A549 (cell line): ENCODE results near the gene MYO18A. TPM values are rescaled to one million over a fixed set of nuclear protein-coding genes. Genes with fewer than 3 reads are reported as not detected.
A peak's percentile ranks its signal among the peaks of the same experiment; 100 is the strongest.

ENCODE experiments used
- ATAC-seq, 2 experiments: fragments of 200-7000 bp in 1 of 2; fragments of >200 bp in 1 of 2; cut with Nextera tagmentation in 1 of 2; cut with Tn5 transposase in 1 of 2; 3 replicates each; pipeline versions ENCODE4 v1.8.0 to v1.9.1; 2018 to 2020; ENCODE audit warnings: mild to moderate bottlenecking in 1 of 2, moderate library complexity in 1 of 2
- CTCF ChIA-PET: fragments of 300-600 bp; sonication (Branson Sonifier 250); formaldehyde crosslinking; extraction: SDS; loops from one replicate; lab custom pipeline; 2021; ENCODE audit warnings: antibody characterized with exemption, inconsistent platforms; lab: Yijun Ruan, JAX
- POLR2A ChIA-PET: fragments of 350-600 bp; formaldehyde crosslinking; extraction: SDS; loops from one replicate; lab custom pipeline; 2021; ENCODE audit warnings: antibody characterized with exemption, inconsistent platforms; lab: Yijun Ruan, JAX
- DNase-seq, 2 experiments: peaks; one replicate each; pipeline versions ENCODE4 v3.0.0 to v3.0.0-alpha.2; 2011 to 2016; ENCODE audit warnings: low read depth in 1 of 2, low spot score in 1 of 2
- FAIRE-seq: peaks from 2 replicates; lab custom pipeline; 2011; peaks lifted over from hg19 to GRCh38; lab: Jason Lieb, UNC
- H3K27ac ChIP-seq, 2 experiments: fragments of >200 bp; sonication (Bioruptor Twin); formaldehyde crosslinking; 3 replicates each; pipeline ENCODE4 v1.5.1; 2016 to 2017
- H3K4me1 ChIP-seq: fragments of >200 bp; sonication (Bioruptor Twin); formaldehyde crosslinking; 3 replicates; pipeline ENCODE4 v1.6.1; 2016
- H3K4me2 ChIP-seq: fragments of >200 bp; sonication (Bioruptor Twin); formaldehyde crosslinking; 3 replicates; pipeline ENCODE4 v1.6.1; 2016
- H3K4me3 ChIP-seq: fragments of >200 bp; sonication (Bioruptor Twin); formaldehyde crosslinking; 3 replicates; pipeline ENCODE4 v1.5.1; 2016
- H3K9me3 ChIP-seq: fragments of >200 bp; sonication (Bioruptor Twin); formaldehyde crosslinking; 3 replicates; pipeline ENCODE4 v1.6.1; 2016
- CBX2 ChIP-seq: fragments of 200-600 bp; sonication (generic); IDR thresholded peaks from 2 replicates; pipeline ENCODE4 v1.6.1; 2016; ENCODE audit warnings: low read depth, mild to moderate bottlenecking, borderline replicate concordance
- CBX8 ChIP-seq: fragments of 200-600 bp; sonication (generic); IDR thresholded peaks from 2 replicates; pipeline ENCODE4 v1.6.1; 2016
- CHD2 ChIP-seq: fragments of 150-350 bp; IDR thresholded peaks from 2 replicates; pipeline ENCODE4 v1.6.1; 2014; ENCODE audit warnings: low read length; ENCODE audit not compliant: partially characterized antibody
- CHD4 ChIP-seq: fragments of 200-600 bp; sonication (generic); IDR thresholded peaks from 2 replicates; pipeline ENCODE4 v1.6.1; 2016; ENCODE audit warnings: antibody characterized with exemption, mild to moderate bottlenecking, borderline replicate concordance
- EHF ChIP-seq: fragments of 250-450 bp; sonication (Bioruptor Pico); IDR thresholded peaks from 2 replicates; pipeline ENCODE4 v1.5.0; 2020; ENCODE audit warnings: mild to moderate bottlenecking
- ESRRA ChIP-seq: fragments of 150-350 bp; IDR thresholded peaks from 2 replicates; pipeline ENCODE4 v1.6.1; 2014; ENCODE audit warnings: mild to moderate bottlenecking, low read length, borderline replicate concordance
- FOSL2 ChIP-seq, 2 experiments: fragments of 450-650 bp in 1 of 2; fragments of >200 bp in 1 of 2; sonication (Bioruptor Twin) in 1 of 2; formaldehyde crosslinking; IDR thresholded peaks; 2 replicates each; pipeline versions ENCODE4 v1.5.0 to v1.6.1; 2016 to 2020; ENCODE audit warnings: mild to moderate bottlenecking in 1 of 2, moderate library complexity in 1 of 2
- FOXS1 ChIP-seq: fragments of 250-450 bp; sonication (Bioruptor Pico); IDR thresholded peaks from 2 replicates; pipeline ENCODE4 v1.5.0; 2020; ENCODE audit warnings: mild to moderate bottlenecking, moderate library complexity
- HOXB13 ChIP-seq: fragments of 250-450 bp; sonication (Bioruptor Pico); IDR thresholded peaks from 2 replicates; pipeline ENCODE4 v1.5.0; 2020; ENCODE audit warnings: low read depth, mild to moderate bottlenecking, moderate library complexity
- HOXB5 ChIP-seq: fragments of 250-450 bp; sonication (Bioruptor Pico); IDR thresholded peaks from 2 replicates; pipeline ENCODE4 v1.5.0; 2020; ENCODE audit warnings: mild to moderate bottlenecking, moderate library complexity
- KDM1A ChIP-seq: fragments of 200-600 bp; sonication (generic); IDR thresholded peaks from 2 replicates; pipeline ENCODE4 v1.6.1; 2016; ENCODE audit warnings: low read depth, mild to moderate bottlenecking
- MAFK ChIP-seq: fragments of 450-650 bp; IDR thresholded peaks from 2 replicates; pipeline ENCODE4 v1.6.1; 2014; ENCODE audit not compliant: partially characterized antibody
- NPAS2 ChIP-seq: fragments of 250-450 bp; sonication (Bioruptor Pico); IDR thresholded peaks from 2 replicates; pipeline ENCODE4 v1.8.0; 2022; ENCODE audit warnings: mild to moderate bottlenecking, moderate library complexity, borderline replicate concordance
- RAD21 ChIP-seq, 2 experiments: fragments of >200 bp in 1 of 2; sonication (Bioruptor Twin) in 1 of 2; formaldehyde crosslinking in 1 of 2; IDR thresholded peaks in 1 of 2; conservative IDR thresholded peaks in 1 of 2; 2 replicates in 1 of 2; 3 replicates in 1 of 2; pipeline ENCODE4 v1.6.1; 2012 to 2018; ENCODE audit warnings: inconsistent platforms in 1 of 2
- SMC3 ChIP-seq: fragments of >200 bp; sonication (Bioruptor Twin); formaldehyde crosslinking; IDR thresholded peaks from 3 replicates; pipeline ENCODE4 v1.6.1; 2018; ENCODE audit warnings: inconsistent platforms
- ZFP36 ChIP-seq: fragments of 450-650 bp; IDR thresholded peaks from 2 replicates; pipeline ENCODE4 v1.6.1; 2014; ENCODE audit warnings: borderline replicate concordance; ENCODE audit not compliant: partially characterized antibody
- WGBS: methylation state at CpG from one replicate; pipeline ENCODE4 v1.1.6; 2017; ENCODE audit errors: missing lambda C conversion rate; 5-methylcytosine and 5-hydroxymethylcytosine counted together
- polyA plus RNA-seq, 4 experiments: library from polyadenylated mRNA; depleted of rRNA in 3 of 4; stranded (reverse); fragments of >200 nt; fragmentation: RNase III in 1 of 4; extraction: RNeasy Plus Mini Kit Qiagen cat#74134 plus additional on column Dnase treatment in 1 of 4; gene quantifications; 2 replicates in 3 of 4; 3 replicates in 1 of 4; pipeline ENCODE4 v1.2.3, GENCODE V29; 2011 to 2017
- TF ChIP-seq, protein P1 (sequence below): IDR thresholded peaks from 2 replicates; pipeline ENCODE4 v1.6.1; 2012
- TF ChIP-seq, protein P2 (sequence below): fragments of 450-650 bp; IDR thresholded peaks from 2 replicates; pipeline ENCODE4 v1.6.1; 2014; ENCODE audit warnings: antibody characterized with exemption
- TF ChIP-seq, protein P3 (sequence below): fragments of >200 bp; sonication (Bioruptor Twin); formaldehyde crosslinking; IDR thresholded peaks from 3 replicates; pipeline ENCODE4 v1.6.1; 2016
- TF ChIP-seq, protein P4 (sequence below): IDR thresholded peaks from 2 replicates; pipeline ENCODE4 v1.6.1; 2012
- TF ChIP-seq, protein P5 (sequence below): IDR thresholded peaks from 2 replicates; pipeline ENCODE4 v1.6.1; 2012; ENCODE audit warnings: low read depth, borderline replicate concordance

Gene MYO18A
- polyA plus RNA-seq, 2 of the 4 experiments (the other 2 are of a cell fraction), result 12.3 to 28.4 TPM

GRCh38 chr17:29109477-29110371 is 70.5 kb downstream of the MYO18A start:
- WGBS, result 91% methylated on average over 30 of the region's 32 CpGs
- TF ChIP-seq RAD21 (conservative IDR thresholded peaks at IDR 0.05 in 1 of 2, IDR thresholded peaks at IDR 0.05 in 1 of 2) (no peak), NPAS2 (CRISPR knock-in tag) (no peak), MAFK (peak; percentile 11), HOXB13 (CRISPR knock-in tag) (no peak)
- TF ChIP-seq, protein P1, sequence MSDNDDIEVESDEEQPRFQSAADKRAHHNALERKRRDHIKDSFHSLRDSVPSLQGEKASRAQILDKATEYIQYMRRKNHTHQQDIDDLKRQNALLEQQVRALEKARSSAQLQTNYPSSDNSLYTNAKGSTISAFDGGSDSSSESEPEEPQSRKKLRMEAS, result no peak
- ChIA-PET POLR2A (no interaction called here), CTCF (interaction anchor here (0.6 to 30.4 kb wide), 9 partner anchors 61 to 759 kb away, joined by 3 to 1025 read pairs (median 7); partner anchors contain the start of genes PHF12 and TLCD1)
- no peak for FAIRE-seq
- no peak overlapping the region for H3K4me3 ChIP-seq
- H3K27ac ChIP-seq, result no peak overlapping the region
- no peaks in the 10 kb centered on the region for H3K9me3 ChIP-seq
- no peak overlapping the region for H3K4me2 ChIP-seq
- peaks cover 17% of the 10 kb centered on the region for H3K4me1 ChIP-seq
- DNase-seq, result no peak
- no peak for ATAC-seq

- Histone ChIP-seq H3K4me1 (peaks cover 17% of the 10 kb centered on the region), H3K27ac (no peak overlapping the region), H3K9me3 (no peaks in the 10 kb centered on the region), H3K4me2 (peak overlapping the region; percentile 56; the same call in 2 of the 3 replicates), H3K4me3 (no peak overlapping the region)
- FAIRE-seq, result no peak
- no peak for DNase-seq
- WGBS, result 92% methylated on average over 10 of the region's 10 CpGs
- ChIA-PET CTCF (interaction anchor here (0.6 to 30.4 kb wide), 9 partner anchors 60 to 759 kb away, joined by 3 to 1025 read pairs (median 7); partner anchors contain the start of genes PHF12 and TLCD1), POLR2A (no interaction called here)
- TF ChIP-seq ZFP36 (peak; percentile 67), SMC3 (no peak)
- no peak for ATAC-seq
Observed at GRCh38 chr17:29108823-29109476, 71.2 kb downstream of the MYO18A start.

DNA sequence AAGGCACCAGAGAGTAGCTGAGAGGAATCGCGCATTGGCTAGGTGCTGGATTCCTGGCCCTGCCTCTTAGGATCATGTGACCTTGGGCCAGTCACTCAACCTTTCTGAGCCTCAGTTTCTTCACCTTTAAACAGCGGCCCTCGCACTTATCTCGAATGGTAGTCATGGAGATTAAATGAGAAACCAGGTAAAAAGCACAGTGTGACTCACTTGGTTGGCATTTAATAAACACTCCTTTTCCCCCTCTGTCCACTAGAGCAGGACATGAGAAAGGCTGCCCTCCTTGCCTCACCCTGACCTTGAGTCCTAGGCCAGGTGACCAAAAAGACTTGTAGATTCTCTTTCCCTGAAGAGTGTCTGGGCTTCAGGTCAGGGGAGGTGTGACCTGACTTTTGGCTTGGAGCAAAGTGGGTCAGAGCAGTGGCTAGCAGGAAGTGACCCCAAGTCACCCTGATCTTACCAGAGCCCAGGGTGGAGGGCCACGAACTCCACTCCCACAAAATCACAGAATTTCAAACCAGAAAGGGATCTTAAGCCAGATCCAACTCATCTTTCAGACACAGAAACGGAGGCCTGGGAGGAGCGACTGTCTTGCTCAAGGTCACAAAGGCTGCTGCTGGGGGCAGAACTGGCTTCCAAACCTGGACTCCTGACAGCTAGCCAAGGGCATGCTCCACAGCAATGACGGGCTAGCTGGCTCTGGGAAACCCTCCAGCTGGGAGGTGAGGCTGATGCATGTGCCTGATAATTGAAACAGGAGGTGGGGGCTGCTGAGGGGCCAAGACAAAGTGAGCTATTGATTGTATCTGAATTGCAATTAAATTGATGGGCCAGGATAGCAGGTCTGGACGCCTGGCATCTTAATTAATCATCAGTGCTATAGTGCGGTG is 72.0 kb downstream of the MYO18A start:
- ChIA-PET CTCF (interaction anchor here (0.6 to 30.4 kb wide), 5 partner anchors 104 to 382 kb away, joined by 3 to 1025 read pairs (median 33); partner anchors contain the start of genes PHF12 and TLCD1), POLR2A (no interaction called here)
- no peak for FAIRE-seq
- WGBS, result 66% methylated on average over 10 of the region's 11 CpGs
- Histone ChIP-seq H3K4me2 (peak overlapping the region; percentile 56), H3K4me1 (peaks cover 17% of the 10 kb centered on the region), H3K27ac (peak overlapping the region in 1 of 2 experiments; percentile 53; a peak in 3 of 6 replicates), H3K4me3 (no peak overlapping the region), H3K9me3 (no peaks in the 10 kb centered on the region)
- DNase-seq, result peak; percentile 44 to 61
- TF ChIP-seq CBX2, result no peak
- TF ChIP-seq ESRRA, result peak; percentile 74; the same call in 1 of the 2 replicates
- TF ChIP-seq, protein P2, sequence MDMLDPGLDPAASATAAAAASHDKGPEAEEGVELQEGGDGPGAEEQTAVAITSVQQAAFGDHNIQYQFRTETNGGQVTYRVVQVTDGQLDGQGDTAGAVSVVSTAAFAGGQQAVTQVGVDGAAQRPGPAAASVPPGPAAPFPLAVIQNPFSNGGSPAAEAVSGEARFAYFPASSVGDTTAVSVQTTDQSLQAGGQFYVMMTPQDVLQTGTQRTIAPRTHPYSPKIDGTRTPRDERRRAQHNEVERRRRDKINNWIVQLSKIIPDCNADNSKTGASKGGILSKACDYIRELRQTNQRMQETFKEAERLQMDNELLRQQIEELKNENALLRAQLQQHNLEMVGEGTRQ, result peak; percentile 31; the same call in 1 of the 2 replicates
- 0 out of 2 replicates have a peak, but pooled peaks have one; percentile 10 for TF ChIP-seq FOSL2 (IDR thresholded peaks at IDR 0.05)
- TF ChIP-seq FOSL2 (CRISPR knock-in tag; IDR thresholded peaks at IDR 0.05), result peak; percentile 44; the same call in 1 of the 2 replicates
- peak; percentile 40 to 47; a peak in 4 of 6 replicates for ATAC-seq

DNA sequence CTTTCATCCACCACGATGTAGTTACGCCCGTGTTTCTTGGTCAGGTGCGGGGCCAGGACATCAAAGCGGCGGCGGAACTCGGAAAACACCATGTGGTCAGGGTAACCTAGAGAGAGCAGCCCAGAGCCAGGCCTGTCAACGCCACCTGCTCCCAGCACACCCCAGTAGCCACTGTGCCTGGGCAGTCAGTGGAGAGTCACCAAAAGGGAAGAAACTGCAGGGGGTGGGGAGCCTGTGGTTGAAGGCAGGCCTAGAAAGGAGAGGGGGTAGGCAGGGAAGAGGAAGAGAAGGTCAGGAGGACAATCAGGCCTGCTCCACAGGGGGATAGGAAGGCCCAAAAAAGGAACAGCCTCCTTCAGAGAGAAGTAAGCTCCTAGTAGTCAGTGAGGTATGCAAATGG is 73.1 kb downstream of the MYO18A start:
- WGBS, result 95% methylated on average over 9 of the region's 9 CpGs
- CTCF ChIA-PET, result interaction anchor here (1.3 to 30.4 kb wide), 3 partner anchors 136 to 380 kb away, joined by 3 to 1025 read pairs (median 255); partner anchors contain the start of gene PHF12
- Histone ChIP-seq H3K27ac (no peak overlapping the region), H3K4me3 (no peak overlapping the region), H3K4me1 (peaks cover 17% of the 10 kb centered on the region), H3K4me2 (no peak overlapping the region), H3K9me3 (no peaks in the 10 kb centered on the region)
- FAIRE-seq (no peak), DNase-seq (no peak), ATAC-seq (no peak)
- POLR2A ChIA-PET, result no interaction called here
- no peak for TF ChIP-seq FOXS1 (CRISPR knock-in tag)
- no peak for TF ChIP-seq CHD2
- no peak for TF ChIP-seq CHD4
- no peak for TF ChIP-seq KDM1A
- TF ChIP-seq CBX8, result no peak
- TF ChIP-seq, protein P3, sequence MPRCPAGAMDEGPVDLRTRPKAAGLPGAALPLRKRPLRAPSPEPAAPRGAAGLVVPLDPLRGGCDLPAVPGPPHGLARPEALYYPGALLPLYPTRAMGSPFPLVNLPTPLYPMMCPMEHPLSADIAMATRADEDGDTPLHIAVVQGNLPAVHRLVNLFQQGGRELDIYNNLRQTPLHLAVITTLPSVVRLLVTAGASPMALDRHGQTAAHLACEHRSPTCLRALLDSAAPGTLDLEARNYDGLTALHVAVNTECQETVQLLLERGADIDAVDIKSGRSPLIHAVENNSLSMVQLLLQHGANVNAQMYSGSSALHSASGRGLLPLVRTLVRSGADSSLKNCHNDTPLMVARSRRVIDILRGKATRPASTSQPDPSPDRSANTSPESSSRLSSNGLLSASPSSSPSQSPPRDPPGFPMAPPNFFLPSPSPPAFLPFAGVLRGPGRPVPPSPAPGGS, result no peak
- TF ChIP-seq EHF (CRISPR knock-in tag), result no peak
- TF ChIP-seq, protein P4, sequence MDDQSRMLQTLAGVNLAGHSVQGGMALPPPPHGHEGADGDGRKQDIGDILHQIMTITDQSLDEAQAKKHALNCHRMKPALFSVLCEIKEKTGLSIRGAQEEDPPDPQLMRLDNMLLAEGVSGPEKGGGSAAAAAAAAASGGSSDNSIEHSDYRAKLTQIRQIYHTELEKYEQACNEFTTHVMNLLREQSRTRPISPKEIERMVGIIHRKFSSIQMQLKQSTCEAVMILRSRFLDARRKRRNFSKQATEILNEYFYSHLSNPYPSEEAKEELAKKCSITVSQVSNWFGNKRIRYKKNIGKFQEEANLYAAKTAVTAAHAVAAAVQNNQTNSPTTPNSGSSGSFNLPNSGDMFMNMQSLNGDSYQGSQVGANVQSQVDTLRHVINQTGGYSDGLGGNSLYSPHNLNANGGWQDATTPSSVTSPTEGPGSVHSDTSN, result no peak
- TF ChIP-seq, protein P5, sequence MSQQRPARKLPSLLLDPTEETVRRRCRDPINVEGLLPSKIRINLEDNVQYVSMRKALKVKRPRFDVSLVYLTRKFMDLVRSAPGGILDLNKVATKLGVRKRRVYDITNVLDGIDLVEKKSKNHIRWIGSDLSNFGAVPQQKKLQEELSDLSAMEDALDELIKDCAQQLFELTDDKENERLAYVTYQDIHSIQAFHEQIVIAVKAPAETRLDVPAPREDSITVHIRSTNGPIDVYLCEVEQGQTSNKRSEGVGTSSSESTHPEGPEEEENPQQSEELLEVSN, result no peak
- TF ChIP-seq NPAS2 (CRISPR knock-in tag), result no peak
- TF ChIP-seq HOXB5 (CRISPR knock-in tag), result no peak
